Measurements from ENCODE around the gene VWA1. TPM values are rescaled to one million over a fixed set of nuclear protein-coding genes. Genes with fewer than 3 reads are reported as not detected.
"Not testable (repeated sequence)": the region's sequence is repeated elsewhere in the genome, so short reads cannot be mapped to it uniquely, and the experiment has no call there.

The VWA1 gene
- total and polyA plus RNA-seq, 2 experiments from 2014 or later, result 31.5 to 48.1 TPM

DNA sequence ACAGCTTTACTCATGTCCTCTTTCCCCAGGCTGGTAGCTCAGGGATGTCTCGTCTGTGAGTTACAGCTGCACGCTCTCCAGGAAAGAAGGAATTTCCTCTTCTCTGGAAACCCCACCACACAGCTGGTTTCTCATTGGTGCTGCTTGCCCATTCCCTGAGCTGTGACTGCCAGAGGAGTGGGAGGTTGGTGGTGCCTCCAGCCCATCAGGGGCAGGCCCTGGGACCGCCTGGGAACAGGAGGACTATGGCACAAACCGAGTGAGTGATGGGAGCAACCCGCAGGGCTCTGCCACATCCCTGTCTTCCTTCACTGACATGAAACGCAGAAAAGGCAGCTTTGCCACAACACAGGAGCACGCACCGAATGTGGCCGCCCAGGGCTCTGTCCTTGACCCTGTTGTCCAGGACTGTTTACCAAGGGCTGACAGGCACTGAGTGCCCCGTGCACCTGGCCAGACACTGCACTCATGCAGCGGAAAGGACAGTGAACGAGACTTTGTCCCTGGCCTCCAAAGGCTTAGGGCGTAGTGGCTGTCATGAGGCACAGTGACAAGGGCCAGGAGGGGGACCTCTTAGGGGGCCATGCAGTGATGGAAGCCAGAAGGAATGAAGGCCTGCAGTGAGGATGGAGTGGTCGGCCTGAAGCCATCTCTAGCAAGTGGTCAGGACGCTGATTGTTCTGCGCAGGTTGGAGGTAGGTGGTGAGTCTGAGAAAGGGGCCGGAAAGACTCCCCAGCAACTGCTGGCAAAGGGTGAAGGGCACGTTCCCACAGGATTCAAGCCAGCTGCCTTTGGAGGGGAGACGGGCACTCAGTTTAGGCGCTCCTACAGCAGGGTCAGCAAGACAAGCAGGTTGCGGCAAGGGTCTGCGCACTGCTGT lies 34.7 kb upstream of the VWA1 start:
- Histone ChIP-seq H3K36me3 (peaks cover 40% of the 10 kb centered on the region), H3K27ac (peak overlapping the region; percentile 66), H3K27me3 (no peaks in the 10 kb centered on the region), H3K9me3 (ENCODE audit: low read depth) (no peaks in the 10 kb centered on the region), H3K4me1 (ENCODE audit: low read depth) (peaks cover 7% of the 10 kb centered on the region), H3K4me3 (peak overlapping the region; percentile 91)
- no peak for DNase-seq (ENCODE audit: low read depth in 1 of 2, low spot score in 1 of 2)
- TF ChIP-seq, protein P1, sequence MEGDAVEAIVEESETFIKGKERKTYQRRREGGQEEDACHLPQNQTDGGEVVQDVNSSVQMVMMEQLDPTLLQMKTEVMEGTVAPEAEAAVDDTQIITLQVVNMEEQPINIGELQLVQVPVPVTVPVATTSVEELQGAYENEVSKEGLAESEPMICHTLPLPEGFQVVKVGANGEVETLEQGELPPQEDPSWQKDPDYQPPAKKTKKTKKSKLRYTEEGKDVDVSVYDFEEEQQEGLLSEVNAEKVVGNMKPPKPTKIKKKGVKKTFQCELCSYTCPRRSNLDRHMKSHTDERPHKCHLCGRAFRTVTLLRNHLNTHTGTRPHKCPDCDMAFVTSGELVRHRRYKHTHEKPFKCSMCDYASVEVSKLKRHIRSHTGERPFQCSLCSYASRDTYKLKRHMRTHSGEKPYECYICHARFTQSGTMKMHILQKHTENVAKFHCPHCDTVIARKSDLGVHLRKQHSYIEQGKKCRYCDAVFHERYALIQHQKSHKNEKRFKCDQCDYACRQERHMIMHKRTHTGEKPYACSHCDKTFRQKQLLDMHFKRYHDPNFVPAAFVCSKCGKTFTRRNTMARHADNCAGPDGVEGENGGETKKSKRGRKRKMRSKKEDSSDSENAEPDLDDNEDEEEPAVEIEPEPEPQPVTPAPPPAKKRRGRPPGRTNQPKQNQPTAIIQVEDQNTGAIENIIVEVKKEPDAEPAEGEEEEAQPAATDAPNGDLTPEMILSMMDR (IDR thresholded peaks at IDR 0.05; ENCODE audit: low read depth, low read length), result no peak

DNA sequence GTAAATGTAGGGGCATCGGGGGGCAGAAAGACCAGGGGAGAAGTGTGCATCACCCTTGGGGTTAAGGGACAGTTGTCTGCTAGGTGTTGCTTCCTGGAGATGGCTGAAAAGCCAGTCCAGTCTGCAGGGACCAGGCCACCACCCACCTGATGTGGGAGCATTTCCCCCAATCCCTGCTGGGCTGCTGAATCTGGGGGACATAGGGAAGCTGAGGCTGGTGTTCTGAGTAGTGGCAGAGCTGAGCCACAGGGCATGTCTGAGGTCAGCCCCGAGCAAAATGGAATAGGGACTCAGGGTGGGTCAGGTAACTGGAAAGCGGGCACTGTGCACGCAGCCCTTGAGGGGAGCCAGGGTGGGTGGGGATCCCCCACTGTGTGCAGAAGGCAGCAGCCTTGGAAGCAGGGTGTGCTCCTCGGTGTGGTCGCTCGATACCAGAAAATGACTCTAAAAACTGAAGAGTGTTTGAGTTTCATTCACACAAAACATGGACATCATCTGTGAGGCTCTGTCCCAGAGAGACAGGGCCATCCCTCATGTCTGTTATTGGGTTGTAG lies 34.0 kb upstream of the VWA1 start:
- Histone ChIP-seq H3K9me3 (ENCODE audit: low read depth) (no peaks in the 10 kb centered on the region), H3K4me1 (ENCODE audit: low read depth) (peaks cover 11% of the 10 kb centered on the region), H3K4me3 (no peak overlapping the region), H3K27me3 (no peaks in the 10 kb centered on the region), H3K27ac (peak overlapping the region; percentile 35), H3K36me3 (peaks cover 39% of the 10 kb centered on the region)
- DNase-seq (ENCODE audit: low read depth in 1 of 2, low spot score in 1 of 2), result no peak
- TF ChIP-seq, protein P1 (IDR thresholded peaks at IDR 0.05; ENCODE audit: low read depth, low read length), result no peak

DNA sequence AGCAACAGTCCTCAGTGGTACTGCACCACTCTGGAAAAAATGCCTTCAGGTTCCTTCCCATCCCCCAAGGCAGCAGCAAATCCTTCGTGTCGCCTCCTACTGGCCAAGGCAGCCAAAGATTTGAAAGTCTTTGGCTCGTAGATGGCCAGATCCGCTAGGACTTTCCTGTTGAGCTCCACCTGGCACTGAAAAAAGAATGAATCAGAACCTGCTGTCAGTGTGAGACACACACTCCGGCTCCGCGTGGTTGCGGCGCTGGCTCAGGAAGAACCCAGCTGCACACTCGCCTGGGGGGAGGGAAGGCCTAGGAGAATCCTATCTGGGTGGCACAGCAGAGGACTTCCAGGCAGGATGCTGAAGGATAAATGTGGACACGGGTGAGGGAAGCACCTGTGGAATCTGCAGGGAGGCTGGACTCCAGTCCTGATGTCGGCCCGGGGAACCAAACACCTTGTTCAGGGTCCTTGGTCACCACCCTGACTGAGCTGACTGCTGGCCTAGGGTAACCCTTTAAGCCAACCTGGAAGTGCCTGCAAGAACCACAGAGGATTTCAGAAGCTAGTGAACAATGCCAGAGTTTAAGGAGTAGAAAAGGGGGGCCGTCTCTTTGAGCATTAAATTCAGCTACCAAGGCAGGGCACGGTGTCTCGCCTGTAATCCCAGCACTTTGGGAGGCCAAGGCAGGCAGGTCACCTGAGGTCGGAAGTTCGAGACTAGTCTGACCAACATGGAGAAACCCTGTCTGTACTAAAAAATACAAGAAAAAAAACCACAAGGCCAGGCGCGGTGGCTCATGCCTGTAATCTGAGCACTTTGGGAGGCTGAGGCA lies 33.2 kb upstream of the VWA1 start:
- H3K4me3 ChIP-seq, result no peak overlapping the region
- H3K4me1 ChIP-seq (ENCODE audit: low read depth), result peaks cover 11% of the 10 kb centered on the region
- TF ChIP-seq, protein P1 (IDR thresholded peaks at IDR 0.05; ENCODE audit: low read depth, low read length), result peak; percentile 74
- no peaks in the 10 kb centered on the region for H3K9me3 ChIP-seq (ENCODE audit: low read depth)
- peaks cover 35% of the 10 kb centered on the region for H3K36me3 ChIP-seq
- H3K27me3 ChIP-seq, result no peaks in the 10 kb centered on the region
- DNase-seq (ENCODE audit: low read depth in 1 of 2, low spot score in 1 of 2), result peak; percentile 58 to 71
- no peak overlapping the region for H3K27ac ChIP-seq

DNA sequence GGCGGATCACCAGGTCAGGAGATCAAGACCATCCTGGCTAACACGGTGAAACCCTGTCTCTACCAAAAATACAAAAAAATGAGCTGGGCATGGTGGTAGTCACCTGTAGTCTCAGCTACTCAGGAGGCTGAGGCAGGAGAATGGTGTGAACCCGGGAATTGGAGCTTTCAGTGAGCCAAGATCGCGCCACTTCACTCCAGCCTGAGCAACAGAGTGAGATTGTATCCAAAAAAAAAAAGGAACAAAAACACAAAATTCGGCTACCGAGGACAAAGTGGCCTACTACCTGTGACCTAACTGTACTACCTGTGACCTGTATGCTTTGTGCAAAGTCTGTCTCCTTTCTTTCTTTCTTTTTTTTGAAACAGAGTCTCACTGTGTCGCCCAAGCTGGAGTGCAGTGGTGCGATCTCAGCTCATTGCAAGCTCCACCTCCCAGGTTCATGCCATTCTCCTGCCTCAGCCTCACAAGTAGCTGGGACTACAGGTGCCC lies 32.5 kb upstream of the VWA1 start:
- H3K4me3 ChIP-seq; DNase-seq (ENCODE audit: low read depth in 1 of 2, low spot score in 1 of 2); H3K27ac ChIP-seq; H3K27me3 ChIP-seq; H3K9me3 ChIP-seq (ENCODE audit: low read depth); H3K4me1 ChIP-seq (ENCODE audit: low read depth): not testable (repeated sequence)
- peaks cover 32% of the 10 kb centered on the region for H3K36me3 ChIP-seq

DNA sequence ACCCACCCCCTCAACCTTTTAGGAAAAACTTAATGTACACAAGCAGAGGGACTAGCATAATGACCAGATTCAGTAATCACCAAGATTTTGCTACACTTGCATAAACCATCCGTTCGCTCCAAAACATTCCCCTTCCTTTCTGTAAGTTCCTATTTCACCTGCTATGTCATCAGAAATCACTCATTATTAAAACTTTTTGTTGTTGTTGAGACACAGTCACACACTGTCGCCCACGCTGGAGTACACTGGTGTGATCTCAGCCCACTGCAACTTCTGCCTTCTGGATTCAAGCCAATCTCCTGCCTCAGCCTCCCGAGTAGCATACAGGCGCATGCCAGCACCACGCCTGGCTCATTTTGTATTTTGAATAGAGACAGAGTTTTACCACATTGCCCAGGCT lies 31.8 kb upstream of the VWA1 start:
- TF ChIP-seq, protein P1 (IDR thresholded peaks at IDR 0.05; ENCODE audit: low read depth, low read length), result no peak
- H3K36me3 ChIP-seq, result peaks cover 32% of the 10 kb centered on the region
- no peak overlapping the region for H3K4me3 ChIP-seq
- no peak for DNase-seq (ENCODE audit: low read depth in 1 of 2, low spot score in 1 of 2)
- H3K27me3 ChIP-seq, result no peaks in the 10 kb centered on the region
- H3K4me1 ChIP-seq (ENCODE audit: low read depth), result peaks cover 11% of the 10 kb centered on the region
- H3K27ac ChIP-seq, result no peak overlapping the region
- no peaks in the 10 kb centered on the region for H3K9me3 ChIP-seq (ENCODE audit: low read depth)

All from cardiac muscle cell (in vitro differentiated cells and primary cell).